Heart left ventricle (tissue), 16 donors: ENCODE results near the gene ETNK1. TPM values are rescaled to one million over a fixed set of nuclear protein-coding genes. Genes with fewer than 3 reads are reported as not detected.

Experiments used
- ATAC-seq, 4 donors: fragments of 200-7000 bp; cut with Tn5 transposase; one replicate each; pipeline ENCODE4 v1.9.1; 2020 to 2022; ENCODE audit warnings: moderate library complexity in 4 of 4, mild to moderate bottlenecking in 3 of 4, moderate number of reproducible peaks in 1 of 4
- DNase-seq, 5 donors: peaks; one replicate each; pipeline ENCODE4 v3.0.0-alpha.2; 2020
- H3K27ac ChIP-seq, 12 donors: fragments of 200-600 bp; sonication (generic) in 4 of 12; one replicate each; pipeline versions ENCODE4 v1.5.0 to v1.8.0; 2016 to 2022; ENCODE audit warnings: mild to moderate bottlenecking in 2 of 12
- H3K27me3 ChIP-seq, 9 donors: fragments of 200-600 bp; sonication (generic) in 2 of 9; one replicate each; pipeline versions ENCODE4 v1.5.1 to v1.8.0; 2016 to 2022; ENCODE audit warnings: mild to moderate bottlenecking in 3 of 9
- H3K36me3 ChIP-seq, 9 donors: fragments of 200-600 bp; sonication (generic) in 2 of 9; one replicate each; pipeline versions ENCODE4 v1.5.0 to v1.8.0; 2018 to 2022; ENCODE audit warnings: mild to moderate bottlenecking in 2 of 9
- H3K4me1 ChIP-seq, 12 donors: fragments of 200-600 bp; sonication (generic) in 4 of 12; one replicate each; pipeline versions ENCODE4 v1.5.0 to v1.8.0; 2016 to 2022; ENCODE audit warnings: mild to moderate bottlenecking in 3 of 12
- H3K4me3 ChIP-seq, 12 donors: fragments of 200-600 bp; sonication (generic) in 4 of 12; one replicate each; pipeline versions ENCODE4 v1.5.0 to v1.8.0; 2017 to 2022; ENCODE audit warnings: mild to moderate bottlenecking in 9 of 12, moderate library complexity in 4 of 12
- H3K9me3 ChIP-seq, 12 donors: fragments of 200-600 bp; sonication (generic) in 4 of 12; one replicate each; pipeline versions ENCODE4 v1.5.0 to v1.8.0; 2016 to 2022; ENCODE audit warnings: mild to moderate bottlenecking in 1 of 12
- CTCF ChIP-seq, 12 donors: fragments of 200-600 bp; sonication (generic) in 4 of 12; IDR thresholded peaks; one replicate each; pipeline versions ENCODE4 v1.5.0 to v1.8.0; 2018 to 2022; ENCODE audit warnings: antibody characterized with exemption in 12 of 12, mild to moderate bottlenecking in 5 of 12
- POLR2A ChIP-seq, 2 donors: fragments of 450-650 bp; IDR thresholded peaks; one replicate each; pipeline ENCODE4 v1.6.1; 2017; ENCODE audit warnings: antibody characterized with exemption in 2 of 2, mild to moderate bottlenecking in 2 of 2, moderate library complexity in 2 of 2
- WGBS, 4 donors: extraction: QIAGEN DNeasy Blood & Tissue Kit in 2 of 4; methylation state at CpG; one replicate each; pipeline versions ENCODE4 v1.1.5 to v1.1.7; 2013 to 2018; 5-methylcytosine and 5-hydroxymethylcytosine counted together
- intact Hi-C, 10 donors: fragments of 100-400 bp; cut with DNase I; formaldehyde crosslinking; loops; one replicate each; pipeline versions ENCODE4 v1.11.1 to v1.14.2; 2022
- polyA plus RNA-seq, 2 donors: library from polyadenylated mRNA; stranded (reverse); fragments of 200-250 nt; gene quantifications; one replicate each; pipeline ENCODE4 v1.2.3, GENCODE V29; 2013
- total RNA-seq, 9 donors: library from RNA; depleted of rRNA in 2 of 9; stranded (reverse); fragments of >200 nt in 2 of 9; fragmentation: NEBNext Ultra II Directional in 3 of 9; extraction: Animal tissue kit (Norgen Biotek cat#: 25700) in 3 of 9; gene quantifications; one replicate each; pipeline versions ENCODE4 v1.1.0 to v1.2.4, GENCODE V29; 2016 to 2023
- donor health status: ischemic (EF 13 %, LVEDD 7.1; RV severe dilation, severe dysfunction).
- donor health status: healthy with polysubstance abuse.
- donor health status: DM: no; HTN: yes; CAD: no.
- donor health status: DM: no; HTN: no; CAD: no.
- donor health status: ischemic (EF 25% LVEDD 6.9; RV normal size, moderate dysfunction).
- donor health status: ischemic (EF 25% LVEDD 5.7; RV mildly dilated, moderate dysfunction).
- donor health status: healthy.
- donor health status: DM: yes; HTN: yes; CAD: no.
- donor health status: ischemic (EF 35%, LVEDD 5.7; RV mildly dilated, moderate dysfunction).
- donor health status: nonischemic (EF 11% LVEDD 7.7; RV severe dilation, severe dysfunction).
- donor health status: DM: yes; HTN: yes; CAD: no.
- donor health status: PGD.
- donor health status: ischemic (EF 29% LVEDD 5.4; RV normal size, mild dysfunction).
- donor health status: nonischemic (EF 23%, LVEDD 6.1; RV moderate dilation, normal function).

ETNK1 gene
- total and polyA plus RNA-seq, 11 donors: 8.3 to 40.9 (median 14.6) TPM

- H3K4me1 ChIP-seq: peaks cover 0 to 18% (median 0%) of the 10 kb centered on the region in 12 donors
- no peaks in the 10 kb centered on the region for H3K9me3 ChIP-seq
- no peaks in the 10 kb centered on the region for H3K27me3 ChIP-seq
- H3K36me3 ChIP-seq: no peaks in the 10 kb centered on the region
- no peak for DNase-seq
- 48 to 64% (median 51%) methylated on average over 3 of the region's 3 CpGs for WGBS, 4 donors
- intact Hi-C loops: no loop called here
- H3K27ac ChIP-seq: peak overlapping the region in 4 of 12 donors; percentile 31 to 66 (median 45)
- peak in 3 of 4 donors; percentile 62 to 86 (median 82) for ATAC-seq
- H3K4me3 ChIP-seq: peak overlapping the region in 4 of 12 donors; percentile 1 to 22 (median 12)
- TF ChIP-seq POLR2A (IDR thresholded peaks at IDR 0.05) (no peak), CTCF (IDR thresholded peaks at IDR 0.05) (no peak)
Observed at GRCh38 chr12:22729957-22730443, 105.0 kb downstream of the ETNK1 start.

- DNase-seq: no peak
- H3K27ac ChIP-seq: no peak overlapping the region
- no peaks in the 10 kb centered on the region for H3K36me3 ChIP-seq
- intact Hi-C loops: no loop called here
- no peaks in the 10 kb centered on the region for H3K27me3 ChIP-seq
- peaks cover 0 to 18% (median 0%) of the 10 kb centered on the region in 12 donors for H3K4me1 ChIP-seq
- ATAC-seq: no peak
- WGBS, 4 donors: 76 to 82% (median 78%) methylated on average over 3 of the region's 3 CpGs
- no peaks in the 10 kb centered on the region for H3K9me3 ChIP-seq
- TF ChIP-seq CTCF (IDR thresholded peaks at IDR 0.05): no peak
- TF ChIP-seq POLR2A (IDR thresholded peaks at IDR 0.05): no peak
- no peak overlapping the region for H3K4me3 ChIP-seq
Observed at GRCh38 chr12:22731236-22731635, 106.3 kb downstream of the ETNK1 start.

GRCh38 chr12:22733756-22734155, 108.8 kb downstream of the ETNK1 start:
- 84 to 93% (median 87%) methylated on average over 7 of the region's 7 CpGs for WGBS, 4 donors
- H3K4me3 ChIP-seq: no peak overlapping the region

GRCh38 chr12:22738945-22739344, 114.0 kb downstream of the ETNK1 start:
- Histone ChIP-seq H3K4me1 (no peaks in the 10 kb centered on the region), H3K4me3 (no peak overlapping the region), H3K27ac (no peak overlapping the region), H3K27me3 (no peaks in the 10 kb centered on the region), H3K9me3 (no peaks in the 10 kb centered on the region), H3K36me3 (no peaks in the 10 kb centered on the region)
- ATAC-seq (no peak), DNase-seq (no peak)
- TF ChIP-seq POLR2A (IDR thresholded peaks at IDR 0.05): no peak
- TF ChIP-seq CTCF (IDR thresholded peaks at IDR 0.05): no peak
- intact Hi-C loops: no loop called here
- 58 to 80% (median 69%) methylated on average over 1 of the region's 1 CpG for WGBS, 4 donors

More at GRCh38 chr12:22733756-22734155, 108.8 kb downstream of the ETNK1 start:
- intact Hi-C loops: no loop called here
- ATAC-seq (no peak), DNase-seq (no peak)
- Histone ChIP-seq H3K27ac (no peak overlapping the region), H3K36me3 (no peaks in the 10 kb centered on the region), H3K4me1 (peaks cover 0 to 18% (median 0%) of the 10 kb centered on the region in 12 donors), H3K27me3 (no peaks in the 10 kb centered on the region), H3K9me3 (no peaks in the 10 kb centered on the region)
- no peak for TF ChIP-seq CTCF (IDR thresholded peaks at IDR 0.05)
- no peak for TF ChIP-seq POLR2A (IDR thresholded peaks at IDR 0.05)

Other genes starting within 250 kb of the ETNK1 start
- 10 to 100 TPM; 11.4 to 28.0 (median 20.6) TPM for gene C2CD5, start 80.6 kb upstream of the ETNK1 start, total RNA-seq
- gene C2CD5, start 80.6 kb upstream of the ETNK1 start, polyA plus RNA-seq: 10 to 100 TPM in 1 of 2 donors, 1 to 10 TPM in 1; 6.6 to 11.0 TPM